ENCODE results near the gene SLC16A3.

The SLC16A3 gene

GRCh38 chr17:82278308-82278707 is 49.5 kb downstream of the SLC16A3 start:
- no peak for TF ChIP-seq CTCF (IDR thresholded peaks at IDR 0.05; ENCODE audit: low read depth, low read length)
- Histone ChIP-seq H3K27me3 (no peaks in the 10 kb centered on the region), H3K9me3 (no peaks in the 10 kb centered on the region), H3K4me3 (ENCODE audit: low read depth, low read length) (no peak overlapping the region), H3K4me1 (peaks cover 19% of the 10 kb centered on the region), H3K36me3 (no peaks in the 10 kb centered on the region)
- DNase-seq = no peak

- H3K4me1 ChIP-seq = peaks cover 23% of the 10 kb centered on the region
- no peaks in the 10 kb centered on the region for H3K9me3 ChIP-seq
- no peaks in the 10 kb centered on the region for H3K27me3 ChIP-seq
- H3K36me3 ChIP-seq = no peaks in the 10 kb centered on the region
- no peak for TF ChIP-seq CTCF (IDR thresholded peaks at IDR 0.05; ENCODE audit: low read depth, low read length)
- DNase-seq = no peak
- H3K4me3 ChIP-seq (ENCODE audit: low read depth, low read length) = no peak overlapping the region
Measured at GRCh38 chr17:82278786-82279391, 50.0 kb downstream of the SLC16A3 start.

GRCh38 chr17:82280537-82280936 is 51.7 kb downstream of the SLC16A3 start:
- no peak for TF ChIP-seq CTCF (IDR thresholded peaks at IDR 0.05; ENCODE audit: low read depth, low read length)
- DNase-seq = no peak
- Histone ChIP-seq H3K9me3 (no peaks in the 10 kb centered on the region), H3K36me3 (no peaks in the 10 kb centered on the region), H3K4me1 (peaks cover 23% of the 10 kb centered on the region), H3K27me3 (no peaks in the 10 kb centered on the region), H3K4me3 (ENCODE audit: low read depth, low read length) (no peak overlapping the region)

- no peaks in the 10 kb centered on the region for H3K36me3 ChIP-seq
- H3K4me3 ChIP-seq (ENCODE audit: low read depth, low read length) = no peak overlapping the region
- TF ChIP-seq CTCF (IDR thresholded peaks at IDR 0.05; ENCODE audit: low read depth, low read length) = no peak
- no peaks in the 10 kb centered on the region for H3K27me3 ChIP-seq
- no peak for DNase-seq
- H3K9me3 ChIP-seq = no peaks in the 10 kb centered on the region
- peaks cover 23% of the 10 kb centered on the region for H3K4me1 ChIP-seq
Measured at GRCh38 chr17:82281076-82281475, 52.2 kb downstream of the SLC16A3 start.

- peaks cover 23% of the 10 kb centered on the region for H3K4me1 ChIP-seq
- TF ChIP-seq CTCF (IDR thresholded peaks at IDR 0.05; ENCODE audit: low read depth, low read length) = no peak
- no peak for DNase-seq
- no peak overlapping the region for H3K4me3 ChIP-seq (ENCODE audit: low read depth, low read length)
- H3K9me3 ChIP-seq = no peaks in the 10 kb centered on the region
- H3K27me3 ChIP-seq = no peaks in the 10 kb centered on the region
- H3K36me3 ChIP-seq = no peaks in the 10 kb centered on the region
Measured at GRCh38 chr17:82281502-82282238, 52.8 kb downstream of the SLC16A3 start.
